ENCODE results near the gene BLTP2. TPM values are rescaled to one million over a fixed set of nuclear protein-coding genes. Genes with fewer than 3 reads are reported as not detected.

Gene BLTP2
- total RNA-seq, 1 donor from 2014 or later = 190 TPM

- DNase-seq (ENCODE audit: low spot score, unreplicated experiment) = no peak
- peaks cover 18% of the 10 kb centered on the region for H3K4me1 Mint-ChIP-seq (ENCODE audit: low read depth)
- H3K27me3 Mint-ChIP-seq = no peaks in the 10 kb centered on the region
- no peak overlapping the region for H3K4me3 Mint-ChIP-seq (ENCODE audit: low read depth)
- no peaks in the 10 kb centered on the region for H3K9me3 Mint-ChIP-seq (ENCODE audit: low read depth)
- no peak overlapping the region for H3K27ac Mint-ChIP-seq
- H3K36me3 Mint-ChIP-seq (ENCODE audit: insufficient read depth) = peaks cover 8% of the 10 kb centered on the region
- no peak for TF ChIP-seq CTCF (IDR thresholded peaks at IDR 0.05; ENCODE audit: unreplicated experiment)
Observed at GRCh38 chr17:28648698-28649097, 3.7 kb upstream of the BLTP2 start.

- Mint-ChIP-seq H3K4me1 (ENCODE audit: low read depth) (peaks cover 21% of the 10 kb centered on the region), H3K27ac (peak overlapping the region; percentile 96), H3K36me3 (ENCODE audit: insufficient read depth) (peaks cover 8% of the 10 kb centered on the region), H3K4me3 (ENCODE audit: low read depth) (peak overlapping the region; percentile 88), H3K27me3 (no peaks in the 10 kb centered on the region), H3K9me3 (ENCODE audit: low read depth) (no peaks in the 10 kb centered on the region)
- DNase-seq (ENCODE audit: low spot score, unreplicated experiment) = no peak
- no peak for TF ChIP-seq CTCF (IDR thresholded peaks at IDR 0.05; ENCODE audit: unreplicated experiment)
Observed at GRCh38 chr17:28646039-28646754, 1.2 kb upstream of the BLTP2 start.

GRCh38 chr17:28645576-28645939 lies 600 bp upstream of the BLTP2 start:
- DNase-seq (ENCODE audit: low spot score, unreplicated experiment) = no peak
- TF ChIP-seq CTCF (IDR thresholded peaks at IDR 0.05; ENCODE audit: unreplicated experiment) = no peak
- Mint-ChIP-seq H3K9me3 (ENCODE audit: low read depth) (no peaks in the 10 kb centered on the region), H3K27me3 (no peaks in the 10 kb centered on the region), H3K27ac (peak overlapping the region; percentile 84), H3K36me3 (ENCODE audit: insufficient read depth) (peaks cover 9% of the 10 kb centered on the region), H3K4me1 (ENCODE audit: low read depth) (peaks cover 21% of the 10 kb centered on the region), H3K4me3 (ENCODE audit: low read depth) (peak overlapping the region; percentile 88)

GRCh38 chr17:28643983-28644786 lies 773 bp downstream of the BLTP2 start:
- peaks cover 21% of the 10 kb centered on the region for H3K4me1 Mint-ChIP-seq (ENCODE audit: low read depth)
- H3K9me3 Mint-ChIP-seq (ENCODE audit: low read depth) = no peaks in the 10 kb centered on the region
- H3K36me3 Mint-ChIP-seq (ENCODE audit: insufficient read depth) = peaks cover 16% of the 10 kb centered on the region
- H3K27me3 Mint-ChIP-seq = no peaks in the 10 kb centered on the region
- TF ChIP-seq CTCF (IDR thresholded peaks at IDR 0.05; ENCODE audit: unreplicated experiment) = peak; percentile 67
- DNase-seq (ENCODE audit: low spot score, unreplicated experiment) = peak; percentile 18
- peak overlapping the region; percentile 88 for H3K4me3 Mint-ChIP-seq (ENCODE audit: low read depth)
- peak overlapping the region; percentile 94 for H3K27ac Mint-ChIP-seq

- Mint-ChIP-seq H3K27ac (no peak overlapping the region), H3K36me3 (ENCODE audit: insufficient read depth) (peaks cover 27% of the 10 kb centered on the region), H3K9me3 (ENCODE audit: low read depth) (no peaks in the 10 kb centered on the region), H3K27me3 (no peaks in the 10 kb centered on the region), H3K4me1 (ENCODE audit: low read depth) (peaks cover 18% of the 10 kb centered on the region), H3K4me3 (ENCODE audit: low read depth) (no peak overlapping the region)
- DNase-seq (ENCODE audit: low spot score, unreplicated experiment) = no peak
- TF ChIP-seq CTCF (IDR thresholded peaks at IDR 0.05; ENCODE audit: unreplicated experiment) = no peak
Observed at GRCh38 chr17:28641579-28641978, 3.4 kb downstream of the BLTP2 start.

Measured in progenitor cell of endocrine pancreas (in vitro differentiated cells).